Stomach (tissue), 9 donors: Measurements from ENCODE around the gene SYNPR. TPM values are rescaled to one million over a fixed set of nuclear protein-coding genes. Genes with fewer than 3 reads are reported as not detected.

Experiments used
- DNase-seq, 2 donors: peaks; one replicate each; pipeline versions ENCODE4 v3.0.0 to v3.0.0-alpha.2; 2013 to 2019
- H3K27ac ChIP-seq, 5 donors: fragments of 200-600 bp in 4 of 5; sonication (generic) in 4 of 5; one replicate each; pipeline ENCODE4 v1.5.1; 2013 to 2019; ENCODE audit warnings: mild to moderate bottlenecking in 1 of 5, moderate library complexity in 1 of 5
- H3K27me3 ChIP-seq, 3 donors: fragments of 200-600 bp; sonication (generic); one replicate each; pipeline ENCODE4 v1.5.1; 2017 to 2019; ENCODE audit warnings: mixed run types in 1 of 3
- H3K36me3 ChIP-seq, 4 donors: fragments of 200-600 bp; sonication (generic); 1 replicate in 3 of 4; 2 replicates in 1 of 4; pipeline ENCODE4 v1.5.1; 2016 to 2019
- H3K4me1 ChIP-seq, 4 donors: fragments of 200-600 bp; sonication (generic); one replicate each; pipeline ENCODE4 v1.5.1; 2016 to 2019
- H3K4me3 ChIP-seq, 4 donors: fragments of 200-600 bp; sonication (generic) in 3 of 4; one replicate each; pipeline ENCODE4 v1.5.1; 2016 to 2019; ENCODE audit warnings: mild to moderate bottlenecking in 1 of 4
- H3K9me3 ChIP-seq, 4 donors: fragments of 200-600 bp; sonication (generic); one replicate each; pipeline ENCODE4 v1.5.1; 2016 to 2019
- EP300 ChIP-seq: sonication (generic); formaldehyde crosslinking; IDR thresholded peaks from one replicate; pipeline ENCODE4 v1.6.1; 2017; ENCODE audit warnings: antibody characterized with exemption
- POLR2A ChIP-seq, 4 donors: fragments of 450-650 bp; IDR thresholded peaks; one replicate each; pipeline ENCODE4 v1.6.1; 2016; ENCODE audit warnings: antibody characterized with exemption in 4 of 4, control low read depth in 2 of 4, mild to moderate bottlenecking in 1 of 4, moderate library complexity in 1 of 4
- POLR2AphosphoS5 ChIP-seq, 3 donors: sonication (generic); formaldehyde crosslinking; IDR thresholded peaks; one replicate each; pipeline ENCODE4 v1.6.1; 2016; ENCODE audit warnings: antibody characterized with exemption in 3 of 3
- WGBS, 5 donors: extraction: QIAGEN DNeasy Blood & Tissue Kit in 3 of 5; methylation state at CpG; one replicate each; pipeline versions ENCODE4 v1.1.5 to v1.1.7; 2013 to 2018; 5-methylcytosine and 5-hydroxymethylcytosine counted together
- intact Hi-C: fragments of 100-400 bp; cut with DNase I; formaldehyde crosslinking; loops from one replicate; pipeline ENCODE4 v1.15.1; 2023; ENCODE audit warnings: low total_unique reads
- polyA plus RNA-seq, 3 donors: library from polyadenylated mRNA; stranded (reverse); fragments of 200-250 nt; gene quantifications; one replicate each; pipeline ENCODE4 v1.2.3, GENCODE V29; 2013
- total RNA-seq, 5 donors: library from RNA; depleted of rRNA; stranded (reverse); fragments of >200 nt; gene quantifications; one replicate each; pipeline versions ENCODE4 v1.1.0 to v1.2.3, GENCODE V29; 2014 to 2016
- TF ChIP-seq, protein P1 (sequence below), 7 experiments: fragments of 450-650 bp in 4 of 7; fragments of 200-600 bp in 3 of 7; sonication (generic) in 3 of 7; IDR thresholded peaks; one replicate each; pipeline ENCODE4 v1.5.1; 2016 to 2019; ENCODE audit warnings: antibody characterized with exemption in 7 of 7, control low read depth in 2 of 7, mild to moderate bottlenecking in 1 of 7
- donor health status: healthy with polysubstance abuse.
- donor health status: Bipolar disorder and iron deficiency.
- donor health status: healthy.

Gene SYNPR
- total and polyA plus RNA-seq, 8 donors = 0.13 to 1.7 (median 0.31) TPM; not detected in 3

DNA sequence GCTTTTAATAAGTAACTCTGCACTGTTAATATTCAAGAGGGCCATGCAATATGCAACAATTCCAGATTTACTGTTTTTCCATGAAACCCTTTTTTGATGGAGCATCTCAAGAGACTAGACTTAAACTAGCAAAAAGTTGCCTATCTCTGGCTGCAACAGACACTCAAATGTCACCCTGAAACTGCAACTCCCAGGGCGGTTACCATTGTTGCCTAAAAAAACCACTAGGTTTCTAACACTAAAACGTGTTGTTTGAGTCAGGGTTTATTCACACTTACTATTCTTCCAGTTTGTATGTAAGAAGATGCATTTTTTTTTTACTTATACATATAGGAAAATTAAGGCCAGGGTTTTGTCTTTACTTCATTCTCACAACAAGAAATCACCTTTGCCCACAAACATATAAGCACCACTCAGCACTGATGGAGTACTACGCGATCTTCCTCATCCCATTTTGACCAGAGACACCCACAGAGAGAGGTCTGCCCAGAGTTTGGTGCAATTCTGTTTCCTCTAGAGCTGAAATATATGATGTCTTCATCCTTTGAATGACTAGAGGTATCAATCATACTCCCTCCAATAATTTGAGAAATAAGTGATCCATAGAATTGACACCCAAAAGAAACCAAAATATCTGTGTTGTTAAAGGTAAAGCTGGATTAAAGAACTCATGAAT is 250.4 kb downstream of the SYNPR start:
- H3K4me1 ChIP-seq = no peaks in the 10 kb centered on the region
- H3K27me3 ChIP-seq = no peaks in the 10 kb centered on the region
- no peak overlapping the region for H3K27ac ChIP-seq
- intact Hi-C loops = no loop called here
- TF ChIP-seq POLR2AphosphoS5 (IDR thresholded peaks at IDR 0.05) (no peak), EP300 (no peak), POLR2A (IDR thresholded peaks at IDR 0.05) (no peak)
- DNase-seq = no peak
- H3K9me3 ChIP-seq = no peaks in the 10 kb centered on the region
- no peaks in the 10 kb centered on the region for H3K36me3 ChIP-seq
- WGBS, 5 donors = 79 to 86% (median 84%) methylated on average over 4 of the region's 4 CpGs
- no peak overlapping the region for H3K4me3 ChIP-seq

DNA sequence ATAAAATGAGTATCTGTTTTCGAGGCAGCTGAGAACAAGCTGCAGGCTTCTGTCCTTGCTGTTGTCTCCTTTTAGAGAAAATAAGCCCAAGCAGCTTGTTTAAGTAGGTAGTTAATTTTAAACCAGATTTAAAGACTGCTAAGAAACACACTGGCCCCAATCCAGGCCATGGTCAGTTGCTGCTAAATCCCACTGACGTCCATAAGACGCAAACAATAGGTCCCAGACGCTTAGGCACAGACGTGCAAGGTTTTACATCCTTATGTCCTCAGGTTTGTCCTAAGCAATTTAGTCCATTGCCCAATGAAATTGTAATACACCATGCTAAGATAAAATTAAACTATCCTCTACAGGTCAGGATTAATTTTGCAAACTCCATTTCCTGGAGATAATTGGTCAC is 254.4 kb downstream of the SYNPR start:
- no peak overlapping the region for H3K27ac ChIP-seq
- H3K36me3 ChIP-seq = no peaks in the 10 kb centered on the region
- H3K4me1 ChIP-seq = no peaks in the 10 kb centered on the region
- intact Hi-C loops = no loop called here
- no peak for DNase-seq
- no peaks in the 10 kb centered on the region for H3K9me3 ChIP-seq
- no peaks in the 10 kb centered on the region for H3K27me3 ChIP-seq
- TF ChIP-seq POLR2AphosphoS5 (IDR thresholded peaks at IDR 0.05) (no peak), POLR2A (IDR thresholded peaks at IDR 0.05) (no peak), EP300 (no peak)
- TF ChIP-seq, protein P1, sequence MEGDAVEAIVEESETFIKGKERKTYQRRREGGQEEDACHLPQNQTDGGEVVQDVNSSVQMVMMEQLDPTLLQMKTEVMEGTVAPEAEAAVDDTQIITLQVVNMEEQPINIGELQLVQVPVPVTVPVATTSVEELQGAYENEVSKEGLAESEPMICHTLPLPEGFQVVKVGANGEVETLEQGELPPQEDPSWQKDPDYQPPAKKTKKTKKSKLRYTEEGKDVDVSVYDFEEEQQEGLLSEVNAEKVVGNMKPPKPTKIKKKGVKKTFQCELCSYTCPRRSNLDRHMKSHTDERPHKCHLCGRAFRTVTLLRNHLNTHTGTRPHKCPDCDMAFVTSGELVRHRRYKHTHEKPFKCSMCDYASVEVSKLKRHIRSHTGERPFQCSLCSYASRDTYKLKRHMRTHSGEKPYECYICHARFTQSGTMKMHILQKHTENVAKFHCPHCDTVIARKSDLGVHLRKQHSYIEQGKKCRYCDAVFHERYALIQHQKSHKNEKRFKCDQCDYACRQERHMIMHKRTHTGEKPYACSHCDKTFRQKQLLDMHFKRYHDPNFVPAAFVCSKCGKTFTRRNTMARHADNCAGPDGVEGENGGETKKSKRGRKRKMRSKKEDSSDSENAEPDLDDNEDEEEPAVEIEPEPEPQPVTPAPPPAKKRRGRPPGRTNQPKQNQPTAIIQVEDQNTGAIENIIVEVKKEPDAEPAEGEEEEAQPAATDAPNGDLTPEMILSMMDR (IDR thresholded peaks at IDR 0.05) = no peak
- 72 to 84% (median 76%) methylated on average over 5 of the region's 5 CpGs for WGBS, 5 donors
- no peak overlapping the region for H3K4me3 ChIP-seq

DNA sequence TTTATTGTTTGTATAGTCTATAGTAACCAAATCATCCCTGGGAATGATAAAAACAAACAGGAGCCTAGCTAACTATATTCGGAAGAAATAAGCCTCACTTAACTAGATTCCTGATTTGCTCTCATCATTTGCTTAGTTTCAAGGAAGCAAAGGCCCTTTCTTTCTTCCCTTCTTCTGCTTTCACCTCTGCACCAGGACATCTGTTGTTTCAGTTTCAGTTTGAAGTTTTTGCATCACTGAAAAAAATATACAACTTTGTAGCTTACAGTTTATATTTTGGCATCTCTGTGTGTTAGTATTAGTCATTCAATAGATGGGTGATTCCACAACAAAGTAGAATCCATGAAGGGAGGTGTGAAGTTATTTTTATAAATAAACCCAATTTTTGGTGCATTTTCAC is 260.8 kb downstream of the SYNPR start:
- peak in 1 of 2 donors; percentile 12 for DNase-seq
- 62 to 70% (median 68%) methylated on average over 1 of the region's 1 CpG for WGBS, 5 donors
- no peaks in the 10 kb centered on the region for H3K4me1 ChIP-seq
- intact Hi-C loops = no loop called here
- H3K4me3 ChIP-seq = no peak overlapping the region
- H3K27ac ChIP-seq = no peak overlapping the region
- no peaks in the 10 kb centered on the region for H3K27me3 ChIP-seq
- H3K9me3 ChIP-seq = no peaks in the 10 kb centered on the region
- no peaks in the 10 kb centered on the region for H3K36me3 ChIP-seq
- TF ChIP-seq POLR2AphosphoS5 (IDR thresholded peaks at IDR 0.05) (no peak), EP300 (no peak), POLR2A (IDR thresholded peaks at IDR 0.05) (no peak)
- TF ChIP-seq, protein P1 (IDR thresholded peaks at IDR 0.05) = no peak

DNA sequence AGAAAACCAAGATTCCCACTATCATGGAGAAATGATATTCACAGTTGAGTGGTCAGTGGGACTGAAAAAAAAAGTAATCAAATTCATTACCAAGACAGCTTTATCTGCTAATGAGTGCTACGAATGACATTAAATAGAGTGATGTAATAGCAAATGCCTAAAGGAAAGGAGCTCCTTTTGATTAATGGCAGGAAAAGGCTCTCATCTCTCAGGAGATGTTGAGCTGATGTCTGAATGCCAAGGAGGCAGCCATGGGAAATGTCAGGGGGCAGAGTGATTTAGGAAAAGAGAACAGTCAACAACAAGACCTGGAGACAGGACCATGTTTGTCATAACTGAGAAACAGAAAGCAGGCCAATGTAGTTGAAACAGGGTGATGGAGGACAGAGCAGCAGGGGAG is 277.7 kb downstream of the SYNPR start:
- no peaks in the 10 kb centered on the region for H3K4me1 ChIP-seq
- TF ChIP-seq, protein P1 (IDR thresholded peaks at IDR 0.05) = no peak
- TF ChIP-seq POLR2AphosphoS5 (IDR thresholded peaks at IDR 0.05) (no peak), EP300 (no peak), POLR2A (IDR thresholded peaks at IDR 0.05) (no peak)
- no peaks in the 10 kb centered on the region for H3K36me3 ChIP-seq
- no peak overlapping the region for H3K27ac ChIP-seq
- no peaks in the 10 kb centered on the region for H3K27me3 ChIP-seq
- H3K9me3 ChIP-seq = no peaks in the 10 kb centered on the region
- intact Hi-C loops = no loop called here
- no peak for DNase-seq
- WGBS, 5 donors = 71 to 79% (median 75%) methylated on average over 1 of the region's 1 CpG
- no peak overlapping the region for H3K4me3 ChIP-seq

DNA sequence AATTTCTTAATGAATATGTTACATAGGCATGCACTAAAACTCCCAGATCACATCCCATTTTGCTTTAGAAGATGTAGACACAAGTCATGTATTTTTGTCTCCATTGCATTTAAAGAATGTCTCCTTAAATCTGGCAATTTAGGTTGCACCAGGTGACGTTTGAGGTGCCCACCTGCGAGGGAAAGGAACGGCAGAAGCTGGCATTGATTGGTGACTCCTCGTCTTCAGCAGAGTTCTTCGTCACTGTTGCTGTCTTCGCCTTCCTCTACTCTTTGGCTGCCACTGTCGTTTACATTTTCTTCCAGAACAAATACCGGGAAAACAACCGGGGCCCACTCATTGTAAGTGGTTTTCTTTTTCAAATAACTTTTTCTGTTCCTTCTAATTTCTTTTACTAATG is 278.3 kb downstream of the SYNPR start:
- Histone ChIP-seq H3K36me3 (no peaks in the 10 kb centered on the region), H3K9me3 (no peaks in the 10 kb centered on the region), H3K27me3 (no peaks in the 10 kb centered on the region), H3K4me1 (no peaks in the 10 kb centered on the region), H3K27ac (no peak overlapping the region), H3K4me3 (no peak overlapping the region)
- WGBS, 5 donors = 72 to 80% (median 75%) methylated on average over 9 of the region's 9 CpGs
- intact Hi-C loops = no loop called here
- no peak for DNase-seq
- TF ChIP-seq, protein P1 (IDR thresholded peaks at IDR 0.05) = no peak
- no peak for TF ChIP-seq POLR2AphosphoS5 (IDR thresholded peaks at IDR 0.05)
- no peak for TF ChIP-seq EP300
- TF ChIP-seq POLR2A (IDR thresholded peaks at IDR 0.05) = no peak
